GM23248 (cell line): ENCODE measurements around the gene FARP1. TPM values are rescaled to one million over a fixed set of nuclear protein-coding genes. Genes with fewer than 3 reads are reported as not detected.
A peak's percentile ranks its signal among the peaks of the same experiment; 100 is the strongest.
"Not testable (repeated sequence)": the region's sequence is repeated elsewhere in the genome, so short reads cannot be mapped to it uniquely, and the experiment has no call there.

ENCODE experiments used
- DNase-seq: peaks from one replicate; pipeline ENCODE4 v3.0.0-alpha.2; 2015
- H2AFZ ChIP-seq: fragments of 200-600 bp; sonication (generic); 2 replicates; pipeline ENCODE4 v1.6.1; 2016; ENCODE audit warnings: antibody characterized with exemption
- H3F3A ChIP-seq: fragments of 200-600 bp; sonication (generic); 2 replicates; pipeline ENCODE4 v1.6.1; 2016; ENCODE audit warnings: mild to moderate bottlenecking, antibody characterized with exemption, mixed run types; ENCODE audit not compliant: insufficient read depth
- H3K27ac ChIP-seq: fragments of 200-600 bp; sonication (generic); 2 replicates; pipeline ENCODE4 v1.5.1; 2016; ENCODE audit warnings: mild to moderate bottlenecking
- H3K27me3 ChIP-seq: fragments of 200-600 bp; sonication (generic); replicated peaks from 2 replicates; pipeline ENCODE4 v1.6.1; 2016; ENCODE audit warnings: mild to moderate bottlenecking; ENCODE audit not compliant: insufficient read depth
- H3K36me3 ChIP-seq: fragments of 200-600 bp; sonication (generic); 2 replicates; pipeline ENCODE4 v1.6.1; 2016; ENCODE audit warnings: low read depth, mild to moderate bottlenecking
- H3K4me1 ChIP-seq: fragments of 200-600 bp; sonication (generic); 2 replicates; pipeline ENCODE4 v1.6.1; 2016; ENCODE audit warnings: mild to moderate bottlenecking; ENCODE audit not compliant: insufficient read depth
- H3K4me2 ChIP-seq: fragments of 200-600 bp; sonication (generic); one replicate; pipeline ENCODE4 v1.6.1; 2016; ENCODE audit warnings: mild to moderate bottlenecking; ENCODE audit not compliant: unreplicated experiment
- H3K4me3 ChIP-seq: fragments of 200-600 bp; sonication (generic); 2 replicates; pipeline ENCODE4 v1.5.1; 2016; ENCODE audit warnings: mild to moderate bottlenecking
- H3K79me2 ChIP-seq: fragments of 200-600 bp; sonication (generic); 2 replicates; pipeline ENCODE4 v1.6.1; 2016; ENCODE audit warnings: mild to moderate bottlenecking; ENCODE audit not compliant: insufficient read depth
- H3K9ac ChIP-seq: fragments of 200-600 bp; sonication (generic); 2 replicates; pipeline ENCODE4 v1.6.1; 2016; ENCODE audit warnings: mild to moderate bottlenecking
- H3K9me2 ChIP-seq: fragments of 200-600 bp; sonication (generic); 2 replicates; pipeline ENCODE4 v1.6.1; 2016; ENCODE audit warnings: mixed run types, mild to moderate bottlenecking, moderate library complexity; ENCODE audit not compliant: insufficient read depth
- H3K9me3 ChIP-seq: fragments of 200-600 bp; sonication (generic); one replicate; pipeline ENCODE4 v1.6.1; 2017; ENCODE audit warnings: low read depth
- H4K20me1 ChIP-seq: fragments of 200-600 bp; sonication (generic); 2 replicates; pipeline ENCODE4 v1.6.0; 2016; ENCODE audit not compliant: insufficient read depth
- EZH2 ChIP-seq: fragments of 200-600 bp; sonication (generic); IDR thresholded peaks from 2 replicates; pipeline ENCODE4 v1.6.1; 2018; ENCODE audit warnings: antibody characterized with exemption, mild to moderate bottlenecking; ENCODE audit not compliant: insufficient read depth, poor library complexity, severe bottlenecking
- EZH2phosphoT487 ChIP-seq: fragments of 200-600 bp; sonication (generic); IDR thresholded peaks from 2 replicates; pipeline ENCODE4 v1.6.1; 2018; ENCODE audit warnings: antibody characterized with exemption, moderate library complexity, mild to moderate bottlenecking, low read depth; ENCODE audit not compliant: insufficient read depth
- WGBS, 2 experiments: methylation state at CpG; one replicate each; pipeline ENCODE4 v1.1.6; 2015 to 2017; ENCODE audit warnings: low lambda C conversion rate in 2 of 2, low coverage in 1 of 2; ENCODE audit errors: missing lambda C conversion rate in 2 of 2; 5-methylcytosine and 5-hydroxymethylcytosine counted together
- in situ Hi-C: fragments of 300-500 bp; cut with MboI; formaldehyde crosslinking; loops from 2 replicates; pipeline ENCODE4 v1.15.0; 2020
- polyA plus RNA-seq: library from polyadenylated mRNA; unstranded; fragments of >200 nt; fragmentation: Nextera tagmentation; extraction: Ambion mirVana; gene quantifications from 2 replicates; pipeline ENCODE4 v1.2.1, GENCODE V29; 2016
- total RNA-seq: library from RNA; depleted of rRNA; stranded (reverse); fragments of >200 nt; shearing (Covaris generic); gene quantifications from 2 replicates; pipeline ENCODE4 v1.2.3, GENCODE V29; 2014

Gene FARP1
- total and polyA plus RNA-seq, 2 experiments from 2014 or later = 53.7 to 56.6 TPM

- in situ Hi-C loops = no loop called here
- H3K9ac ChIP-seq = no peak overlapping the region
Observed at GRCh38 chr13:98228661-98229341, 85.9 kb downstream of the FARP1 start.

GRCh38 chr13:98230762-98231161, 87.9 kb downstream of the FARP1 start:
- H3K9me2 ChIP-seq, DNase-seq, H3K27me3 ChIP-seq, H3K9me3 ChIP-seq, H3K36me3 ChIP-seq, in situ Hi-C loops, H4K20me1 ChIP-seq, H3K9ac ChIP-seq, H3F3A ChIP-seq, H3K27ac ChIP-seq, H2AFZ ChIP-seq, H3K4me2 ChIP-seq, H3K4me3 ChIP-seq: not testable (repeated sequence)
- WGBS, 2 experiments = 95 to 99% methylated on average over 4 of the region's 4 CpGs
- H3K79me2 ChIP-seq = peaks cover 91% of the 10 kb centered on the region
- H3K4me1 ChIP-seq = peaks cover 25% of the 10 kb centered on the region

More at GRCh38 chr13:98228661-98229341, 85.9 kb downstream of the FARP1 start:
- 0 out of 2 replicates have a peak, but pooled peaks cover 3% of the 10 kb centered on the region for H3K36me3 ChIP-seq
- H3K4me3 ChIP-seq = no peak overlapping the region
- no peaks in the 10 kb centered on the region for H3K9me3 ChIP-seq
- peak; percentile 81 for DNase-seq
- no peak overlapping the region for H2AFZ ChIP-seq
- peaks cover 25% of the 10 kb centered on the region for H3K4me1 ChIP-seq
- peaks cover 89% of the 10 kb centered on the region for H3K79me2 ChIP-seq
- TF ChIP-seq EZH2 = no peak
- TF ChIP-seq EZH2phosphoT487 = no peak
- H3F3A ChIP-seq = peaks cover 5% of the 10 kb centered on the region
- no peaks in the 10 kb centered on the region for H3K27me3 ChIP-seq
- 42 to 45% methylated on average over 3 of the region's 3 CpGs for WGBS, 2 experiments
- no peaks in the 10 kb centered on the region for H4K20me1 ChIP-seq
- H3K27ac ChIP-seq = peak overlapping the region; percentile 51
- no peaks in the 10 kb centered on the region for H3K9me2 ChIP-seq
- peak overlapping the region; percentile 29 for H3K4me2 ChIP-seq

- Histone ChIP-seq H3K4me2 (no peak overlapping the region), H3K4me3 (no peak overlapping the region), H3K36me3 (no peaks in the 10 kb centered on the region), H3K4me1 (peaks cover 25% of the 10 kb centered on the region), H3K27me3 (no peaks in the 10 kb centered on the region), H3K9me3 (no peaks in the 10 kb centered on the region), H3K79me2 (peaks cover 89% of the 10 kb centered on the region), H3K9ac (no peak overlapping the region), H2AFZ (no peak overlapping the region), H3F3A (peaks cover 5% of the 10 kb centered on the region), H3K9me2 (no peaks in the 10 kb centered on the region), H4K20me1 (no peaks in the 10 kb centered on the region), H3K27ac (no peak overlapping the region)
- WGBS, 2 experiments = 84 to 85% methylated on average over 4 of the region's 4 CpGs
- DNase-seq = no peak
- in situ Hi-C loops = no loop called here
- no peak for TF ChIP-seq EZH2phosphoT487
- no peak for TF ChIP-seq EZH2
Observed at GRCh38 chr13:98232456-98232855, 89.6 kb downstream of the FARP1 start.

- H3K27me3 ChIP-seq = no peaks in the 10 kb centered on the region
- no peak overlapping the region for H3K9ac ChIP-seq
- peaks cover 89% of the 10 kb centered on the region for H3K79me2 ChIP-seq
- DNase-seq = no peak
- H3K27ac ChIP-seq = no peak overlapping the region
- no peaks in the 10 kb centered on the region for H3K9me3 ChIP-seq
- no peak overlapping the region for H2AFZ ChIP-seq
- H4K20me1 ChIP-seq = no peaks in the 10 kb centered on the region
- no peaks in the 10 kb centered on the region for H3K9me2 ChIP-seq
- H3K4me2 ChIP-seq = no peak overlapping the region
- in situ Hi-C loops = no loop called here
- H3K4me1 ChIP-seq = peaks cover 25% of the 10 kb centered on the region
- WGBS, 2 experiments = 90 to 94% methylated on average over 2 of the region's 2 CpGs
- TF ChIP-seq EZH2 = no peak
- H3K36me3 ChIP-seq = no peaks in the 10 kb centered on the region
- H3K4me3 ChIP-seq = no peak overlapping the region
- H3F3A ChIP-seq = peaks cover 5% of the 10 kb centered on the region
Observed at GRCh38 chr13:98233127-98233526, 90.2 kb downstream of the FARP1 start.

- Histone ChIP-seq H4K20me1 (no peaks in the 10 kb centered on the region), H3F3A (peaks cover under 1% of the 10 kb centered on the region), H3K9ac (no peak overlapping the region), H3K27ac (no peak overlapping the region), H3K4me1 (peaks cover 14% of the 10 kb centered on the region), H3K36me3 (no peaks in the 10 kb centered on the region), H3K9me3 (no peaks in the 10 kb centered on the region), H3K4me3 (no peak overlapping the region), H3K79me2 (peaks cover 95% of the 10 kb centered on the region), H3K4me2 (no peak overlapping the region), H3K9me2 (no peaks in the 10 kb centered on the region), H3K27me3 (no peaks in the 10 kb centered on the region), H2AFZ (no peak overlapping the region)
- in situ Hi-C loops = no loop called here
- no peak for TF ChIP-seq EZH2phosphoT487
- TF ChIP-seq EZH2 = no peak
- WGBS, 2 experiments = 70 to 74% methylated on average over 1 of the region's 1 CpG
- no peak for DNase-seq
Observed at GRCh38 chr13:98234348-98234747, 91.5 kb downstream of the FARP1 start.
